Loucy (cell line): Measurements from ENCODE around the gene SOX1.

Experiments
- H2AFZ ChIP-seq: fragments of 200-600 bp; sonication (generic); 2 replicates; pipeline ENCODE4 v1.6.0; 2016; ENCODE audit warnings: antibody characterized with exemption, mild to moderate bottlenecking, low read length, moderate library complexity
- H3F3A ChIP-seq: fragments of 200-600 bp; 2 replicates; pipeline ENCODE4 v1.6.0; 2016; ENCODE audit warnings: antibody characterized with exemption, low read depth, mild to moderate bottlenecking
- H3K27me3 ChIP-seq: fragments of 200-600 bp; sonication (generic); 2 replicates; pipeline ENCODE4 v1.6.1; 2014; ENCODE audit warnings: low read length, mild to moderate bottlenecking; ENCODE audit not compliant: insufficient read depth, poor library complexity, severe bottlenecking
- H3K36me3 ChIP-seq: fragments of 200-600 bp; sonication (generic); 2 replicates; pipeline ENCODE4 v1.6.1; 2016; ENCODE audit warnings: low read length; ENCODE audit not compliant: insufficient read depth
- H3K4me1 ChIP-seq: fragments of 200-600 bp; sonication (generic); 2 replicates; pipeline ENCODE4 v1.5.1; 2014; ENCODE audit warnings: low read length, mild to moderate bottlenecking; ENCODE audit not compliant: insufficient read depth, poor library complexity, severe bottlenecking
- H3K4me2 ChIP-seq: fragments of 200-600 bp; sonication (generic); 2 replicates; pipeline ENCODE4 v1.6.0; 2014; ENCODE audit warnings: antibody characterized with exemption, low read length, low read depth, mild to moderate bottlenecking; ENCODE audit not compliant: poor library complexity, severe bottlenecking
- H3K4me3 ChIP-seq: fragments of 200-600 bp; sonication (generic); 2 replicates; pipeline ENCODE4 v1.5.1; 2014; ENCODE audit warnings: low read length, mild to moderate bottlenecking, mixed read lengths; ENCODE audit not compliant: poor library complexity, severe bottlenecking
- H3K79me2 ChIP-seq: fragments of 200-600 bp; sonication (generic); 2 replicates; pipeline ENCODE4 v1.6.1; 2014; ENCODE audit warnings: low read length; ENCODE audit not compliant: insufficient read depth
- H3K9ac ChIP-seq: fragments of 200-600 bp; sonication (generic); 2 replicates; pipeline ENCODE4 v1.6.0; 2014; ENCODE audit warnings: mild to moderate bottlenecking, low read depth, low read length, moderate library complexity; ENCODE audit not compliant: poor library complexity, severe bottlenecking
- H3K9me2 ChIP-seq: fragments of 200-600 bp; sonication (generic); replicated peaks from 2 replicates; pipeline ENCODE4 v1.6.1; 2016; ENCODE audit warnings: low read depth, low read length, mixed read lengths
- H3K9me3 ChIP-seq: fragments of 200-600 bp; sonication (generic); 2 replicates; pipeline ENCODE4 v1.6.1; 2014; ENCODE audit warnings: mild to moderate bottlenecking, antibody characterized with exemption, low read length, low read depth; ENCODE audit not compliant: insufficient read depth
- H4K20me1 ChIP-seq: fragments of 200-600 bp; sonication (generic); 2 replicates; pipeline ENCODE4 v1.6.0; 2014; ENCODE audit warnings: antibody characterized with exemption, low read length, mild to moderate bottlenecking; ENCODE audit not compliant: insufficient read depth, poor library complexity, severe bottlenecking
- CTCF ChIP-seq: fragments of 200-600 bp; sonication (generic); conservative IDR thresholded peaks from 2 replicates; pipeline ENCODE4 v1.5.1; 2014; ENCODE audit warnings: mild to moderate bottlenecking, antibody characterized with exemption, low read length
- EZH2phosphoT487 ChIP-seq: fragments of 200-600 bp; IDR thresholded peaks from 2 replicates; pipeline ENCODE4 v1.6.1; 2018; ENCODE audit warnings: antibody characterized with exemption, mild to moderate bottlenecking, moderate library complexity, borderline replicate concordance

SOX1 gene

GRCh38 chr13:112054616-112055015, 12.3 kb upstream of the SOX1 start:
- Histone ChIP-seq H3K9me2 (no peaks in the 10 kb centered on the region), H3K4me1 (no peaks in the 10 kb centered on the region), H3K79me2 (no peaks in the 10 kb centered on the region), H3K4me3 (no peak overlapping the region), H2AFZ (no peak overlapping the region), H3K9me3 (peaks cover 3% of the 10 kb centered on the region; the same call in 1 of the 2 replicates), H3F3A (no peaks in the 10 kb centered on the region), H3K27me3 (no peaks in the 10 kb centered on the region), H3K36me3 (no peaks in the 10 kb centered on the region), H3K4me2 (no peak overlapping the region), H4K20me1 (no peaks in the 10 kb centered on the region), H3K9ac (no peak overlapping the region)
- TF ChIP-seq CTCF (no peak), EZH2phosphoT487 (no peak)

- H3K36me3 ChIP-seq: no peaks in the 10 kb centered on the region
- no peak overlapping the region for H2AFZ ChIP-seq
- H4K20me1 ChIP-seq: no peaks in the 10 kb centered on the region
- TF ChIP-seq CTCF (no peak), EZH2phosphoT487 (no peak)
- peaks cover 3% of the 10 kb centered on the region; the same call in 1 of the 2 replicates for H3K9me3 ChIP-seq
- no peak overlapping the region for H3K4me3 ChIP-seq
- H3K4me2 ChIP-seq: no peak overlapping the region
- H3K9me2 ChIP-seq: no peaks in the 10 kb centered on the region
- no peaks in the 10 kb centered on the region for H3F3A ChIP-seq
- no peaks in the 10 kb centered on the region for H3K79me2 ChIP-seq
- no peaks in the 10 kb centered on the region for H3K27me3 ChIP-seq
- H3K4me1 ChIP-seq: no peaks in the 10 kb centered on the region
- no peak overlapping the region for H3K9ac ChIP-seq
Measured at GRCh38 chr13:112055036-112055914, 11.7 kb upstream of the SOX1 start.

- TF ChIP-seq EZH2phosphoT487 (no peak), CTCF (no peak)
- Histone ChIP-seq H3K4me2 (no peak overlapping the region), H3K36me3 (no peaks in the 10 kb centered on the region), H3K79me2 (no peaks in the 10 kb centered on the region), H3K27me3 (no peaks in the 10 kb centered on the region), H2AFZ (no peak overlapping the region), H3K9me3 (peaks cover 3% of the 10 kb centered on the region; the same call in 1 of the 2 replicates), H3K9me2 (no peaks in the 10 kb centered on the region), H3K4me3 (no peak overlapping the region), H4K20me1 (no peaks in the 10 kb centered on the region), H3K9ac (no peak overlapping the region), H3F3A (no peaks in the 10 kb centered on the region), H3K4me1 (no peaks in the 10 kb centered on the region)
Measured at GRCh38 chr13:112055915-112056269, 11.1 kb upstream of the SOX1 start.
